ENCODE data around the gene ALG3. TPM values are rescaled to one million over a fixed set of nuclear protein-coding genes. Genes with fewer than 3 reads are reported as not detected.
A peak's percentile ranks its signal among the peaks of the same experiment; 100 is the strongest.

Gene ALG3
- total RNA-seq, 1 experiment from 2014 or later: 57.3 TPM

DNA sequence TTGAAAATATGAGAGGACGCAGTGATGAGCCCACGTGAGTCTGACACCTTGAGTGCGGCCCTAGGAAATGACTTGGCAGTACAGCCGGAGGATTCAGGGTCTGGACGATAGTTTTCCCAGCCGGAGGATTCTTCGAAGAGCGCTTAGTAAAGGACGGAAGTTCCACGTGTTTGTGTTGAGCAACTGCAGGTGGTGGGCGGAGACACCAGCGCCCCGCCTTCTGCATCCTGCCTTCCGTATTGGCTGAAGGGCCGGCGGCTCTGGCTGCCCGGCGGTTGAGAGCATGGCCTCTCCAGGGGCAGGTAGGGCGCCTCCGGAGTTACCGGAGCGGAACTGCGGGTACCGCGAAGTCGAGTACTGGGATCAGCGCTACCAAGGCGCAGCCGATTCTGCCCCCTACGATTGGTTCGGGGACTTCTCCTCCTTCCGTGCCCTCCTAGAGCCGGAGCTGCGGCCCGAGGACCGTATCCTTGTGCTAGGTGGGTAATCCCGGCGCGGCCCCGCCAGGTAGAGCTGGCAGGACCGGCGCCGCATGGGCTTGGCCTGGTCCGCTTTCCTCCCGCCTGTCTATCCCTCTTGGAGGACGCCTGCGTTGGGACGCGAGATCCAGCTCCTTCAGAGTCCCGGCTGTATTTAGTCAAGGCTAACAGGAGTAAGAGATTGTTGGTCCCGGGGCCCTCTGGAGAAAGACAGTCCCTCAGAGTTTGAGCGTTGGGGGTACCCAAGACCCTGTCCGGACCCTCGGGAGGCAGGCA, 827 bp upstream of the ALG3 start, which contains the start of gene EEF1AKMT4 (continued):
- TF ChIP-seq AFF4 (CRISPR knock-in tag; IDR thresholded peaks at IDR 0.05; ENCODE audit: borderline replicate concordance): no peak
- no peak for TF ChIP-seq USF2 (CRISPR knock-in tag; IDR thresholded peaks at IDR 0.05)
- TF ChIP-seq ZNF121 (CRISPR knock-in tag; IDR thresholded peaks at IDR 0.05): no peak
- TF ChIP-seq, protein P1, sequence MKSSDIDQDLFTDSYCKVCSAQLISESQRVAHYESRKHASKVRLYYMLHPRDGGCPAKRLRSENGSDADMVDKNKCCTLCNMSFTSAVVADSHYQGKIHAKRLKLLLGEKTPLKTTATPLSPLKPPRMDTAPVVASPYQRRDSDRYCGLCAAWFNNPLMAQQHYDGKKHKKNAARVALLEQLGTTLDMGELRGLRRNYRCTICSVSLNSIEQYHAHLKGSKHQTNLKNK (CRISPR knock-in tag; IDR thresholded peaks at IDR 0.05): no peak
- peak; percentile 99 for TF ChIP-seq FOXK1 (CRISPR knock-in tag; IDR thresholded peaks at IDR 0.05)
- TF ChIP-seq IRF1 (CRISPR knock-in tag; IDR thresholded peaks at IDR 0.05): no peak
- no peak for TF ChIP-seq ZNF219 (CRISPR knock-in tag; IDR thresholded peaks at IDR 0.05; ENCODE audit: borderline replicate concordance)
- TF ChIP-seq, protein P2, sequence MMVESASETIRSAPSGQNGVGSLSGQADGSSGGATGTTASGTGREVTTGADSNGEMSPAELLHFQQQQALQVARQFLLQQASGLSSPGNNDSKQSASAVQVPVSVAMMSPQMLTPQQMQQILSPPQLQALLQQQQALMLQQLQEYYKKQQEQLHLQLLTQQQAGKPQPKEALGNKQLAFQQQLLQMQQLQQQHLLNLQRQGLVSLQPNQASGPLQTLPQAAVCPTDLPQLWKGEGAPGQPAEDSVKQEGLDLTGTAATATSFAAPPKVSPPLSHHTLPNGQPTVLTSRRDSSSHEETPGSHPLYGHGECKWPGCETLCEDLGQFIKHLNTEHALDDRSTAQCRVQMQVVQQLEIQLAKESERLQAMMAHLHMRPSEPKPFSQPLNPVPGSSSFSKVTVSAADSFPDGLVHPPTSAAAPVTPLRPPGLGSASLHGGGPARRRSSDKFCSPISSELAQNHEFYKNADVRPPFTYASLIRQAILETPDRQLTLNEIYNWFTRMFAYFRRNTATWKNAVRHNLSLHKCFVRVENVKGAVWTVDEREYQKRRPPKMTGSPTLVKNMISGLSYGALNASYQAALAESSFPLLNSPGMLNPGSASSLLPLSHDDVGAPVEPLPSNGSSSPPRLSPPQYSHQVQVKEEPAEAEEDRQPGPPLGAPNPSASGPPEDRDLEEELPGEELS (CRISPR knock-in tag; IDR thresholded peaks at IDR 0.05): no peak; the same call in 1 of the 2 replicates
- TF ChIP-seq, protein P3, sequence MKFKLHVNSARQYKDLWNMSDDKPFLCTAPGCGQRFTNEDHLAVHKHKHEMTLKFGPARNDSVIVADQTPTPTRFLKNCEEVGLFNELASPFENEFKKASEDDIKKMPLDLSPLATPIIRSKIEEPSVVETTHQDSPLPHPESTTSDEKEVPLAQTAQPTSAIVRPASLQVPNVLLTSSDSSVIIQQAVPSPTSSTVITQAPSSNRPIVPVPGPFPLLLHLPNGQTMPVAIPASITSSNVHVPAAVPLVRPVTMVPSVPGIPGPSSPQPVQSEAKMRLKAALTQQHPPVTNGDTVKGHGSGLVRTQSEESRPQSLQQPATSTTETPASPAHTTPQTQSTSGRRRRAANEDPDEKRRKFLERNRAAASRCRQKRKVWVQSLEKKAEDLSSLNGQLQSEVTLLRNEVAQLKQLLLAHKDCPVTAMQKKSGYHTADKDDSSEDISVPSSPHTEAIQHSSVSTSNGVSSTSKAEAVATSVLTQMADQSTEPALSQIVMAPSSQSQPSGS (CRISPR knock-in tag; IDR thresholded peaks at IDR 0.05; ENCODE audit: borderline replicate concordance, low read depth): no peak
- no peak for TF ChIP-seq ZNF138 (CRISPR knock-in tag; conservative IDR thresholded peaks at IDR 0.05)
- no peak for TF ChIP-seq NR3C1 (CRISPR knock-in tag; conservative IDR thresholded peaks at IDR 0.05; ENCODE audit: low read depth)
- no peak for TF ChIP-seq NFATC4 (CRISPR knock-in tag; IDR thresholded peaks at IDR 0.05)
- TF ChIP-seq ZNF317 (CRISPR knock-in tag; IDR thresholded peaks at IDR 0.05; ENCODE audit: borderline replicate concordance, low read depth): no peak
- TF ChIP-seq MXD4 (CRISPR knock-in tag; IDR thresholded peaks at IDR 0.05; ENCODE audit: borderline replicate concordance): no peak
- no peak for TF ChIP-seq ATF3 (CRISPR knock-in tag; conservative IDR thresholded peaks at IDR 0.05)
- TF ChIP-seq ZNF416 (CRISPR knock-in tag; IDR thresholded peaks at IDR 0.05): no peak
- TF ChIP-seq PRDM15 (CRISPR knock-in tag; IDR thresholded peaks at IDR 0.05): no peak
- no peak for TF ChIP-seq MYBL2 (CRISPR knock-in tag; IDR thresholded peaks at IDR 0.05)

All from WTC11 (cell line).